Activated T-cell treated with anti-CD3 and anti-CD28 coated beads, Interleukin-2, amount 50 U/mL, for 1 hour (primary cell): ENCODE measurements around the gene SPAG6.

ENCODE experiments used
- DNase-seq: peaks from one replicate; pipeline ENCODE4 v3.0.0-alpha.2; 2020

The SPAG6 gene

DNA sequence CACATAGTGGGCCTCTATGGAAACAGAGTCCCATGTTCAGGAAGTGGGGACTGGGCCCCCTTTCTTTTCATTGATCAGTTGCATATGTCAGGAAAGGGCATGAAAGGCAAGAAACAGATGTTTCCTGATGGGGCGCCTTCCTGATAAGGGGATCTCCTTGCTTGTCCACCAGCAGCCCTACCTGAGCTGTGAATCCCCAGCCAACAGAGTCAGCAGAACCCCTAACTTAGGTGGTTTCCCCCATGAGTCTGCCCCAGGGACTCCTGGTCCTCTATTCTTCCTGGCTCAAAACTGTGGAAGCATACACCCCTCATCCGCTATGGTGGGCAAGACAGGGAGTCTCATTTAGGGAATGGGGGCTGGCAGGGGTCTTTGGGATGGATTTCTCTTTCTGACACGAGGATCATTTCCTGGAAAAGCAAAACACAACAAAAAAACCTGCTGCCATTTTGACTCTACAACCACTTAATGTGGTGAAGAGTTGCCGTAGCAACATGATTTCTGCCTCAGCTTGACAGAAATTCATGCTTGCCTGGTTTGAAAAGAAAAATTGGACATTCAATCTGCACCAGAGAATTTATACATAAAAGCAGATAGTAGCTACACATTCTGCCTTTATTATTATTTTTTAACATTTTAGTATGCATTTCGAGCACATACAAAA is 119.8 kb downstream of the SPAG6 start:
- DNase-seq, result no peak

DNA sequence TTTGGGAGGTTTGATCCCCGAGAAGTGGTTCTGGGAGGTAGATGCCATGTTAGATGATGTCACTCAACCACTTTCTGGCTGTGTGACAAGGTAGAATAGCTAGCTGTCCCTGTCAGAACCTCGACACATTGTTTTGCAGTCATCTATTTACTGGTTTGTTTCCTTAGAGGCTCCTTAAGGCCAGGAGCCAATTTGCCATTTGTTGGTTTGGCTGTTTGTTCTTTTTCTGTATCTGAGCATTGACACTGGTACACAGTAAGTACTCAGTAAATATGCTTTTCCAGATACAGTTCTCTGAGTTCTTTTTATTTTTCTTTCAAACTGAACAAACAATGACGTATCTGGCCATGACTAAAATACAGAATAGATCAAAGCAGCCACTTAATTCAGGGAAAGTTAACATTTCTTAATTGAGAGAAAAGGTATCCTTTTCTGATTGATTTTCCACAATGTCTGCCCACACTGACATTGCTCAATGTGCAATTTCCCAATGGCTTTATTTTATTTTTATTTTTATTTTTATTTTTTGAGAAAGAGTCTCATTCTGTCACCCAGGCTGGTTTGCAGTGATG is 121.6 kb downstream of the SPAG6 start:
- DNase-seq, result no peak
